H1 (cell line): Measurements from ENCODE around the gene DUSP9. TPM values are rescaled to one million over a fixed set of nuclear protein-coding genes. Genes with fewer than 3 reads are reported as not detected.

Source experiments
- ATF3 ChIP-seq: IDR thresholded peaks from 2 replicates; pipeline ENCODE4 v1.6.1; 2011; ENCODE audit warnings: low read depth, mild to moderate bottlenecking, low read length; ENCODE audit not compliant: insufficient read depth
- EGR1 ChIP-seq: IDR thresholded peaks from 2 replicates; pipeline ENCODE4 v1.6.1; 2011; ENCODE audit warnings: low read depth, low read length, borderline replicate concordance
- GTF2F1 ChIP-seq: IDR thresholded peaks from 2 replicates; pipeline ENCODE4 v1.6.1; 2012; ENCODE audit warnings: low read depth, low read length, improper control_type of control experiment, borderline replicate concordance
- NANOG ChIP-seq: IDR thresholded peaks from 2 replicates; pipeline ENCODE4 v1.6.1; 2011; ENCODE audit warnings: low read length, low read depth, mild to moderate bottlenecking, inconsistent platforms; ENCODE audit not compliant: insufficient read depth, poor library complexity, severe bottlenecking
- polyA plus RNA-seq, 7 experiments: library from polyadenylated mRNA; depleted of rRNA in 3 of 7; stranded (reverse) in 5 of 7; unstranded in 2 of 7; fragments of >200 nt in 5 of 7; fragments of 200-250 nt in 2 of 7; gene quantifications; 1 replicate in 5 of 7; 2 replicates in 1 of 7; 4 replicates in 1 of 7; pipeline versions ENCODE4 v1.2.1 to v1.2.3, GENCODE V29; 2011 to 2013; ENCODE audit warnings: missing spikeins in 2 of 7, mixed read lengths in 2 of 7
- total RNA-seq: library from RNA; stranded (reverse); fragmentation: NEBNext Ultra II Directional; extraction: Animal tissue kit (Norgen Biotek cat#: 25700); gene quantifications from 2 replicates; pipeline ENCODE4 v1.2.1, GENCODE V29; 2021
- TF ChIP-seq, protein P1 (sequence below): IDR thresholded peaks from 2 replicates; pipeline ENCODE4 v1.6.1; 2012; ENCODE audit warnings: low read length, inconsistent platforms

Gene DUSP9
- total and polyA plus RNA-seq, 2 of the 8 experiments (the other 6 are each of a cell fraction or from before 2014, with no cell fraction given) = 0.80 to 1.1 TPM

DNA sequence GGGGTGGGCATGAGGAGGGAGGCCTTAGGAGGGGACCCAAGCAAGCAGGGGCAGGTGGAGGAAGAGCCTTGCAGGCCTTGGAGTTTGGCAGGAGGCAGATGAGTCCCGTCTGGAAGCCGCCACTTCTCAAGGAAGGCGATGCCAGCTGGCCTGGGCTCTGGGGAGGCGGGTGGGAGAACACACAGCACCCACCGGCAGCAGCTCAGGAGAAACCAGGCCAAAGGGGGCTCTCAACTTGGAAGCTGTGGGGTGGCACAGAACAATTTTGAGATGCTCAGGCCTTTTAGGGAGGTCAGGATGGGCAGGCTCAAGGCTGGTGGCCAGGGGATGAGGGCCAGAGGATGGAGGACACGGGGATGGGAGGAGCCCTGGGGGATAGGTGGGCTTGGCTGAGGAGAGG, 11.6 kb upstream of the DUSP9 start (continued):
- TF ChIP-seq EGR1 = no peak
- no peak for TF ChIP-seq GTF2F1
- no peak for TF ChIP-seq ATF3
- TF ChIP-seq, protein P1, sequence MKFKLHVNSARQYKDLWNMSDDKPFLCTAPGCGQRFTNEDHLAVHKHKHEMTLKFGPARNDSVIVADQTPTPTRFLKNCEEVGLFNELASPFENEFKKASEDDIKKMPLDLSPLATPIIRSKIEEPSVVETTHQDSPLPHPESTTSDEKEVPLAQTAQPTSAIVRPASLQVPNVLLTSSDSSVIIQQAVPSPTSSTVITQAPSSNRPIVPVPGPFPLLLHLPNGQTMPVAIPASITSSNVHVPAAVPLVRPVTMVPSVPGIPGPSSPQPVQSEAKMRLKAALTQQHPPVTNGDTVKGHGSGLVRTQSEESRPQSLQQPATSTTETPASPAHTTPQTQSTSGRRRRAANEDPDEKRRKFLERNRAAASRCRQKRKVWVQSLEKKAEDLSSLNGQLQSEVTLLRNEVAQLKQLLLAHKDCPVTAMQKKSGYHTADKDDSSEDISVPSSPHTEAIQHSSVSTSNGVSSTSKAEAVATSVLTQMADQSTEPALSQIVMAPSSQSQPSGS = no peak
- no peak for TF ChIP-seq NANOG
- TF ChIP-seq, all 59 proteins: peak for 0
